Caco-2 (cell line): ENCODE results near the gene GGTLC1. TPM values are rescaled to one million over a fixed set of nuclear protein-coding genes. Genes with fewer than 3 reads are reported as not detected.
"Not testable (repeated sequence)": the region's sequence is repeated elsewhere in the genome, so short reads cannot be mapped to it uniquely, and the experiment has no call there.

ENCODE experiments used
- BruUV-seq: library from RNA; stranded (reverse); fragments of 400-500 nt; replicated peaks from 2 replicates; lab custom pipeline; 2021; lab: Mats Ljungman, UMichigan
- CTCF ChIA-PET: fragments of 300-600 bp; sonication (Branson Sonifier 250); formaldehyde crosslinking; loops from one replicate; lab custom pipeline; 2022; ENCODE audit warnings: antibody characterized with exemption; lab: Charles Lee
- POLR2A ChIA-PET: fragments of 300-600 bp; sonication (Branson Sonifier 250); formaldehyde crosslinking; loops from one replicate; lab custom pipeline; 2022; ENCODE audit warnings: antibody characterized with exemption; lab: Charles Lee
- DNase-seq, 2 experiments: peaks; one replicate each; pipeline versions ENCODE4 v3.0.0 to v3.0.0-alpha.2; 2020 to 2022
- H3K27me3 ChIP-seq: replicated peaks from 2 replicates; pipeline ENCODE4 v1.6.0; 2011; ENCODE audit warnings: low read length; ENCODE audit not compliant: control insufficient read depth, insufficient read depth
- H3K36me3 ChIP-seq: 2 replicates; pipeline ENCODE4 v1.5.1; 2011; ENCODE audit warnings: low read length; ENCODE audit not compliant: control insufficient read depth, insufficient read depth
- H3K4me1 ChIP-seq: fragments of 250-450 bp; sonication (Bioruptor Pico); 2 replicates; pipeline ENCODE4 v1.5.1; 2020; ENCODE audit warnings: mild to moderate bottlenecking
- H3K4me3 ChIP-seq: 2 replicates; pipeline ENCODE4 v1.5.1; 2011; ENCODE audit warnings: low read depth, mild to moderate bottlenecking, control low read depth, low read length
- H3K9me3 ChIP-seq: fragments of 250-450 bp; sonication (Bioruptor Pico); 2 replicates; pipeline ENCODE4 v1.5.1; 2020; ENCODE audit warnings: mild to moderate bottlenecking, moderate library complexity
- H3K27ac Mint-ChIP-seq: one replicate; pipeline ENCODE4 v1.8.0; 2022; ENCODE audit warnings: mixed read lengths; ENCODE audit not compliant: unreplicated experiment
- H3K27me3 Mint-ChIP-seq: one replicate; pipeline ENCODE4 v1.8.0; 2022; ENCODE audit warnings: mixed read lengths; ENCODE audit not compliant: insufficient read depth, unreplicated experiment
- H3K36me3 Mint-ChIP-seq: one replicate; pipeline ENCODE4 v1.8.0; 2022; ENCODE audit warnings: mild to moderate bottlenecking, mixed read lengths; ENCODE audit not compliant: insufficient read depth, unreplicated experiment
- H3K4me1 Mint-ChIP-seq: one replicate; pipeline ENCODE4 v1.8.0; 2022; ENCODE audit warnings: low read depth, mixed read lengths; ENCODE audit not compliant: unreplicated experiment
- H3K4me3 Mint-ChIP-seq: one replicate; pipeline ENCODE4 v1.8.0; 2022; ENCODE audit warnings: mild to moderate bottlenecking, moderate library complexity, mixed read lengths; ENCODE audit not compliant: unreplicated experiment
- H3K9me3 Mint-ChIP-seq: one replicate; pipeline ENCODE4 v1.8.0; 2022; ENCODE audit warnings: mixed read lengths; ENCODE audit not compliant: unreplicated experiment
- intact Hi-C: fragments of 100-400 bp; cut with micrococcal nuclease; formaldehyde crosslinking; loops from one replicate; pipeline ENCODE4 v1.10.0; 2022; ENCODE audit not compliant: unreplicated experiment
- total RNA-seq: library from RNA; stranded (reverse); gene quantifications from 2 replicates; pipeline ENCODE4 v1.2.3, GENCODE V29; 2022
- TF ChIP-seq, protein P1 (sequence below), 2 experiments: fragments of 200-600 bp in 1 of 2; IDR thresholded peaks; 1 replicate in 1 of 2; 2 replicates in 1 of 2; pipeline versions ENCODE4 v1.5.1 to v1.8.0; 2011 to 2022; ENCODE audit warnings: antibody characterized with exemption in 1 of 2, control low read depth in 1 of 2, inconsistent platforms in 1 of 2, low read depth in 1 of 2, low read length in 1 of 2, mild to moderate bottlenecking in 1 of 2, moderate library complexity in 1 of 2; ENCODE audit not compliant: insufficient read depth in 1 of 2, severe bottlenecking in 1 of 2, unreplicated experiment in 1 of 2

The GGTLC1 gene
- total RNA-seq, 1 experiment from 2014 or later = 0.68 TPM

GRCh38 chr20:23998844-23999243 lies 10.3 kb upstream of the GGTLC1 start:
- CTCF ChIA-PET = interaction anchor here (3.3 kb wide), 1 partner anchor 61 kb away, joined by 15 read pairs; no protein-coding TSS in a partner anchor

GRCh38 chr20:23998392-23998791 lies 9.8 kb upstream of the GGTLC1 start:
- no TSS peak for BruUV-seq
- POLR2A ChIA-PET = no interaction called here
- Mint-ChIP-seq H3K4me3 (no peak overlapping the region), H3K9me3 (no peaks in the 10 kb centered on the region), H3K36me3 (no peaks in the 10 kb centered on the region), H3K27me3 (peaks cover 18% of the 10 kb centered on the region), H3K27ac (no peak overlapping the region), H3K4me1 (no peaks in the 10 kb centered on the region)
- no peak for DNase-seq
- H3K9me3 ChIP-seq = no peaks in the 10 kb centered on the region
- TF ChIP-seq, protein P1, sequence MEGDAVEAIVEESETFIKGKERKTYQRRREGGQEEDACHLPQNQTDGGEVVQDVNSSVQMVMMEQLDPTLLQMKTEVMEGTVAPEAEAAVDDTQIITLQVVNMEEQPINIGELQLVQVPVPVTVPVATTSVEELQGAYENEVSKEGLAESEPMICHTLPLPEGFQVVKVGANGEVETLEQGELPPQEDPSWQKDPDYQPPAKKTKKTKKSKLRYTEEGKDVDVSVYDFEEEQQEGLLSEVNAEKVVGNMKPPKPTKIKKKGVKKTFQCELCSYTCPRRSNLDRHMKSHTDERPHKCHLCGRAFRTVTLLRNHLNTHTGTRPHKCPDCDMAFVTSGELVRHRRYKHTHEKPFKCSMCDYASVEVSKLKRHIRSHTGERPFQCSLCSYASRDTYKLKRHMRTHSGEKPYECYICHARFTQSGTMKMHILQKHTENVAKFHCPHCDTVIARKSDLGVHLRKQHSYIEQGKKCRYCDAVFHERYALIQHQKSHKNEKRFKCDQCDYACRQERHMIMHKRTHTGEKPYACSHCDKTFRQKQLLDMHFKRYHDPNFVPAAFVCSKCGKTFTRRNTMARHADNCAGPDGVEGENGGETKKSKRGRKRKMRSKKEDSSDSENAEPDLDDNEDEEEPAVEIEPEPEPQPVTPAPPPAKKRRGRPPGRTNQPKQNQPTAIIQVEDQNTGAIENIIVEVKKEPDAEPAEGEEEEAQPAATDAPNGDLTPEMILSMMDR (IDR thresholded peaks at IDR 0.05; ENCODE audit: insufficient read depth in 1 of 2, low read depth in 1 of 2, low read length in 1 of 2, severe bottlenecking in 1 of 2, unreplicated experiment in 1 of 2) = peak in 1 of 2 experiments; percentile 11
- CTCF ChIA-PET = interaction anchor here (3.3 kb wide), 1 partner anchor 60 kb away, joined by 15 read pairs; no protein-coding TSS in a partner anchor
- H3K4me1 ChIP-seq = no peaks in the 10 kb centered on the region
- intact Hi-C loops = loop anchor here (2.0 to 5.0 kb wide), 2 partner anchors 102 to 336 kb away; no protein-coding TSS in a partner anchor
- H3K27me3 ChIP-seq = no peaks in the 10 kb centered on the region
- H3K36me3 ChIP-seq = no peaks in the 10 kb centered on the region
- H3K4me3 ChIP-seq = no peak overlapping the region

More at GRCh38 chr20:23998844-23999243, 10.3 kb upstream of the GGTLC1 start:
- intact Hi-C loops = loop anchor here (1.0 to 5.0 kb wide), 3 partner anchors 102 to 337 kb away; no protein-coding TSS in a partner anchor
- no peaks in the 10 kb centered on the region for H3K9me3 ChIP-seq
- H3K36me3 Mint-ChIP-seq = no peaks in the 10 kb centered on the region
- no peaks in the 10 kb centered on the region for H3K36me3 ChIP-seq
- H3K4me1 ChIP-seq = no peaks in the 10 kb centered on the region
- peaks cover 18% of the 10 kb centered on the region for H3K27me3 Mint-ChIP-seq
- no peak overlapping the region for H3K4me3 Mint-ChIP-seq
- H3K4me1 Mint-ChIP-seq = no peaks in the 10 kb centered on the region
- H3K27me3 ChIP-seq = no peaks in the 10 kb centered on the region
- BruUV-seq = no TSS peak
- TF ChIP-seq, protein P1 (IDR thresholded peaks at IDR 0.05; ENCODE audit: insufficient read depth in 1 of 2, low read depth in 1 of 2, low read length in 1 of 2, severe bottlenecking in 1 of 2, unreplicated experiment in 1 of 2) = no peak
- no peak for DNase-seq
- no peak overlapping the region for H3K4me3 ChIP-seq
- no peaks in the 10 kb centered on the region for H3K9me3 Mint-ChIP-seq
- POLR2A ChIA-PET = no interaction called here
- H3K27ac Mint-ChIP-seq = no peak overlapping the region

DNA sequence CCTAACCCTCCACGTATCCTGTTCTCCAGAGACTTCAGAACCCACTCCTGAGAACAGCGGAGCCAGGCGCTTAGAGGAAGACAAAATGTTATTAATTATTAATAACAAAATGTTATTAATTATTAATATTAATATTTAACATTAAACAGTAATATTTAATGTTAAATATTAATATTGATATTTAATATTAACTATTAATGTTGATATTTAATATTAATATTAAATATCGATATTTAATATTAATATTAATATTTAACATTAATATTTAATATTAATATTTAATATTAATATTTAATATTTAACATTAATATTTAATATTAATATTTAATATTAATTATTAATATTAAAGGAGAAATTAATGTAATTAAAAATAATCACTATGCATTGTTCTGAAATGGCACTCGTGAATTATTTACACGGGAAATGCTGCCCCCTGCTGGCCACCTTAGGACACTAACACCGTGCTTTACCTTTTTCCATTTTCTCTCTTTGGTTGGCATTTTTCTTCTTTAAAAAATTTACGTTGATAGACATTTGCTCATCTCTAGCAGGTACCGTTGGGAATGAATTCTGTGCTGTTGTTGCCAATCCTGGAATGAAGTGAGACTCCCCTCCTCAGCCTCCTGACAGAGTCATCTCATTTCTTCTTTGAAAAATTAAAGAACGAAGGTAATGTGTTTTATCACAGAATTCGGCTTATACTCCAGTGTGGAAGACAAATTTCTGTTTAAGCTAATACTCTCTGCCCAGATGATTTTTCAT lies 7.5 kb upstream of the GGTLC1 start:
- CTCF ChIA-PET = interaction anchor here (3.3 kb wide), 1 partner anchor 58 kb away, joined by 15 read pairs; no protein-coding TSS in a partner anchor
- no peak overlapping the region for H3K4me3 ChIP-seq
- TF ChIP-seq, protein P1 (IDR thresholded peaks at IDR 0.05; ENCODE audit: insufficient read depth in 1 of 2, low read depth in 1 of 2, low read length in 1 of 2, severe bottlenecking in 1 of 2, unreplicated experiment in 1 of 2) = peak; percentile 67 to 87
- H3K9me3 ChIP-seq = no peaks in the 10 kb centered on the region
- no TSS peak for BruUV-seq
- no peaks in the 10 kb centered on the region for H3K27me3 ChIP-seq
- Mint-ChIP-seq H3K4me3 (no peak overlapping the region), H3K4me1 (no peaks in the 10 kb centered on the region), H3K36me3 (no peaks in the 10 kb centered on the region), H3K27ac (no peak overlapping the region), H3K9me3 (no peaks in the 10 kb centered on the region), H3K27me3 (peaks cover 13% of the 10 kb centered on the region)
- POLR2A ChIA-PET = no interaction called here
- intact Hi-C loops = loop anchor here (1.0 to 5.0 kb wide), 4 partner anchors 17 to 334 kb away; no protein-coding TSS in a partner anchor
- peak; percentile 53 to 68 for DNase-seq
- no peaks in the 10 kb centered on the region for H3K4me1 ChIP-seq
- H3K36me3 ChIP-seq = no peaks in the 10 kb centered on the region

DNA sequence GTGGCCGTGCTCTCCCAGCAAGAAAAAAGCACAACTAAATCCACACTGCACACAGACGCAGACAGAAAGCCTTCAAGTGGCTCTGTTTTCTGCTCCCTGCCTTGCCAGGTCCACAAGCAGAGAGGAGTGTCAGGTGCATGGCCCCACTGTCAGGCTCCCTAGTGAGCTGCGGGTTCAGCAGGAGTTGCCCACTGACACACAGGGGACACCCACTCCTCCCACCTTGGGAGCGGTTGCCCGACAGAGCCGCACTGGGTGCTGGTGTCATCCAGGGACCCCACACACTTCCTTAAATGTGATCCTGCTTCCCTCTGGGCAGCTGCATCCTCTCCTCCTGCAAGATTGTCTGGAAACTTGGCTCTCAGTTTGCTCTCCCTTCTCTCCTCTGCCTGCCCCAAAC lies 6.7 kb upstream of the GGTLC1 start:
- H3K4me3 ChIP-seq, H3K4me1 Mint-ChIP-seq, H3K4me3 Mint-ChIP-seq, H3K27me3 Mint-ChIP-seq, H3K27me3 ChIP-seq, H3K9me3 Mint-ChIP-seq, H3K4me1 ChIP-seq, POLR2A ChIA-PET, DNase-seq, CTCF ChIA-PET, H3K27ac Mint-ChIP-seq, H3K36me3 Mint-ChIP-seq, BruUV-seq, H3K9me3 ChIP-seq, H3K36me3 ChIP-seq: not testable (repeated sequence)
- intact Hi-C loops = loop anchor here (5.0 kb wide), 1 partner anchor 333 kb away; no protein-coding TSS in a partner anchor
